H9 (cell line): ENCODE data around the gene PLIN4. TPM values are rescaled to one million over a fixed set of nuclear protein-coding genes. Genes with fewer than 3 reads are reported as not detected.

Experiments used
- DNase-seq: peaks from one replicate; pipeline ENCODE4 v3.0.0-alpha.2; 2017
- H2AFZ ChIP-seq: one replicate; pipeline ENCODE4 v1.6.1; 2013; ENCODE audit warnings: mild to moderate bottlenecking, low read length, control low read depth, moderate library complexity
- H2AK5ac ChIP-seq: 2 replicates; pipeline ENCODE4 v1.6.1; 2013; ENCODE audit warnings: low read length, control low read depth, mixed read lengths; ENCODE audit not compliant: insufficient read length
- H2BK120ac ChIP-seq: one replicate; pipeline ENCODE4 v1.6.1; 2013; ENCODE audit warnings: low read depth, mild to moderate bottlenecking, low read length, control low read depth, inconsistent platforms; ENCODE audit not compliant: poor library complexity, severe bottlenecking
- H2BK12ac ChIP-seq: 2 replicates; pipeline ENCODE4 v1.6.1; 2013; ENCODE audit warnings: low read length, control low read depth, mixed read lengths, low read depth; ENCODE audit not compliant: insufficient read length
- H2BK15ac ChIP-seq: 2 replicates; pipeline ENCODE4 v1.6.1; 2013; ENCODE audit warnings: low read depth, low read length, control low read depth
- H2BK20ac ChIP-seq: one replicate; pipeline ENCODE4 v1.6.1; 2013; ENCODE audit warnings: low read depth, mild to moderate bottlenecking, low read length, control low read depth, inconsistent platforms; ENCODE audit not compliant: poor library complexity, severe bottlenecking
- H2BK5ac ChIP-seq: 2 replicates; pipeline ENCODE4 v1.6.1; 2013; ENCODE audit warnings: low read length, control low read depth, mixed read lengths; ENCODE audit not compliant: insufficient read length
- H3K14ac ChIP-seq: 2 replicates; pipeline ENCODE4 v1.6.1; 2013; ENCODE audit warnings: low read length, control low read depth; ENCODE audit not compliant: insufficient read depth
- H3K18ac ChIP-seq: 2 replicates; pipeline ENCODE4 v1.6.1; 2013; ENCODE audit warnings: low read depth, mild to moderate bottlenecking, mixed read lengths, low read length, control low read depth; ENCODE audit not compliant: insufficient read length
- H3K23ac ChIP-seq: 2 replicates; pipeline ENCODE4 v1.6.1; 2013; ENCODE audit warnings: low read length, control low read depth, mixed read lengths, low read depth; ENCODE audit not compliant: insufficient read length
- H3K23me2 ChIP-seq: 2 replicates; pipeline ENCODE4 v1.6.1; 2013; ENCODE audit warnings: low read depth, mild to moderate bottlenecking, mixed read lengths, low read length, control low read depth; ENCODE audit not compliant: insufficient read length, poor library complexity, severe bottlenecking
- H3K27ac ChIP-seq: 2 replicates; pipeline ENCODE4 v1.5.1; 2013; ENCODE audit warnings: low read length, control low read depth, mixed read lengths, low read depth; ENCODE audit not compliant: insufficient read length
- H3K27me3 ChIP-seq: 2 replicates; pipeline ENCODE4 v1.6.1; 2013; ENCODE audit warnings: low read length, control low read depth, inconsistent platforms; ENCODE audit not compliant: insufficient read depth
- H3K4ac ChIP-seq: 2 replicates; pipeline ENCODE4 v1.6.1; 2013; ENCODE audit warnings: low read depth, mild to moderate bottlenecking, control low read depth, inconsistent platforms, low read length, moderate library complexity
- H3K4me1 ChIP-seq: 2 replicates; pipeline ENCODE4 v1.6.1; 2013; ENCODE audit warnings: low read length, control low read depth, inconsistent platforms; ENCODE audit not compliant: insufficient read depth
- H3K4me2 ChIP-seq: 2 replicates; pipeline ENCODE4 v1.6.1; 2013; ENCODE audit warnings: low read length, control low read depth, mixed read lengths; ENCODE audit not compliant: insufficient read length, insufficient read depth
- H3K56ac ChIP-seq: 2 replicates; pipeline ENCODE4 v1.6.1; 2013; ENCODE audit warnings: low read depth, mild to moderate bottlenecking, mixed read lengths, low read length, control low read depth; ENCODE audit not compliant: insufficient read length
- H3K79me1 ChIP-seq: 2 replicates; pipeline ENCODE4 v1.6.1; 2013; ENCODE audit warnings: low read depth, mild to moderate bottlenecking, moderate library complexity, low read length, control low read depth, inconsistent platforms; ENCODE audit not compliant: insufficient read depth, poor library complexity, severe bottlenecking
- H3K79me2 ChIP-seq: 2 replicates; pipeline ENCODE4 v1.6.1; 2013; ENCODE audit warnings: low read length, control low read depth, inconsistent platforms; ENCODE audit not compliant: insufficient read depth
- H3K9ac ChIP-seq: 2 replicates; pipeline ENCODE4 v1.6.1; 2013; ENCODE audit warnings: low read length, control low read depth, mixed read lengths; ENCODE audit not compliant: insufficient read length; ENCODE audit errors: extremely low read depth
- H3K9me3 ChIP-seq: one replicate; pipeline ENCODE4 v1.6.1; 2013; ENCODE audit warnings: low read depth, low read length, inconsistent platforms; ENCODE audit not compliant: control insufficient read depth
- H3T11ph ChIP-seq: one replicate; pipeline ENCODE4 v1.6.1; 2013; ENCODE audit warnings: mild to moderate bottlenecking, low read length, control low read depth, inconsistent platforms
- H4K20me1 ChIP-seq: one replicate; pipeline ENCODE4 v1.6.1; 2013; ENCODE audit not compliant: control insufficient read depth, insufficient read length, insufficient read depth
- H4K5ac ChIP-seq: 2 replicates; pipeline ENCODE4 v1.6.1; 2013; ENCODE audit warnings: low read depth, mild to moderate bottlenecking, mixed read lengths, low read length, control low read depth; ENCODE audit not compliant: insufficient read length
- H4K8ac ChIP-seq: replicated peaks from 2 replicates; pipeline ENCODE4 v1.6.1; 2013; ENCODE audit warnings: low read length, control low read depth, mixed read lengths, low read depth; ENCODE audit not compliant: insufficient read length
- H4K91ac ChIP-seq: 2 replicates; pipeline ENCODE4 v1.6.1; 2013; ENCODE audit warnings: low read depth, mild to moderate bottlenecking, moderate library complexity, mixed read lengths, low read length, control low read depth; ENCODE audit not compliant: insufficient read length
- H3K27ac Mint-ChIP-seq, 3 experiments: 2 replicates in 2 of 3; 3 replicates in 1 of 3; pipeline ENCODE4 v1.8.0; 2020 to 2021; ENCODE audit warnings: mixed read lengths in 3 of 3, mild to moderate bottlenecking in 1 of 3, moderate library complexity in 1 of 3
- H3K27me3 Mint-ChIP-seq: 2 replicates; pipeline ENCODE4 v1.8.0; 2021; ENCODE audit warnings: low read depth, mild to moderate bottlenecking, moderate library complexity, mixed read lengths
- H3K36me3 Mint-ChIP-seq, 3 experiments: 2 replicates in 2 of 3; 3 replicates in 1 of 3; pipeline ENCODE4 v1.8.0; 2020 to 2021; ENCODE audit warnings: low read depth in 3 of 3, mixed read lengths in 3 of 3; ENCODE audit not compliant: insufficient read depth in 1 of 3
- H3K4me1 Mint-ChIP-seq, 2 experiments: 2 replicates each; pipeline ENCODE4 v1.8.0; 2020; ENCODE audit warnings: mixed read lengths in 2 of 2
- H3K4me3 Mint-ChIP-seq, 2 experiments: 2 replicates in 1 of 2; 3 replicates in 1 of 2; pipeline ENCODE4 v1.8.0; 2020 to 2021; ENCODE audit warnings: mild to moderate bottlenecking in 2 of 2, mixed read lengths in 2 of 2, moderate library complexity in 1 of 2
- H3K9me3 Mint-ChIP-seq, 2 experiments: 2 replicates in 1 of 2; 3 replicates in 1 of 2; pipeline ENCODE4 v1.8.0; 2020; ENCODE audit warnings: mild to moderate bottlenecking in 2 of 2, mixed read lengths in 2 of 2, moderate library complexity in 1 of 2
- WGBS: extraction: QIAGEN DNeasy Blood & Tissue Kit; methylation state at CpG from one replicate; pipeline ENCODE4 v1.1.7; 2013; ENCODE audit warnings: missing lambda C conversion rate, low lambda C conversion rate, mixed read lengths; ENCODE audit not compliant: insufficient read length; ENCODE audit errors: extremely low coverage; 5-methylcytosine and 5-hydroxymethylcytosine counted together
- total RNA-seq: library from RNA; stranded (reverse); gene quantifications from 2 replicates; pipeline ENCODE4 v1.2.1, GENCODE V29; 2021
- TF ChIP-seq, protein P1 (sequence below): fragments of 200-600 bp; sonication (generic); conservative IDR thresholded peaks from 3 replicates; pipeline ENCODE4 v1.8.0; 2021; ENCODE audit warnings: antibody characterized with exemption, mild to moderate bottlenecking

Gene PLIN4
- total RNA-seq, 1 experiment from 2014 or later: 1.1 TPM

DNA sequence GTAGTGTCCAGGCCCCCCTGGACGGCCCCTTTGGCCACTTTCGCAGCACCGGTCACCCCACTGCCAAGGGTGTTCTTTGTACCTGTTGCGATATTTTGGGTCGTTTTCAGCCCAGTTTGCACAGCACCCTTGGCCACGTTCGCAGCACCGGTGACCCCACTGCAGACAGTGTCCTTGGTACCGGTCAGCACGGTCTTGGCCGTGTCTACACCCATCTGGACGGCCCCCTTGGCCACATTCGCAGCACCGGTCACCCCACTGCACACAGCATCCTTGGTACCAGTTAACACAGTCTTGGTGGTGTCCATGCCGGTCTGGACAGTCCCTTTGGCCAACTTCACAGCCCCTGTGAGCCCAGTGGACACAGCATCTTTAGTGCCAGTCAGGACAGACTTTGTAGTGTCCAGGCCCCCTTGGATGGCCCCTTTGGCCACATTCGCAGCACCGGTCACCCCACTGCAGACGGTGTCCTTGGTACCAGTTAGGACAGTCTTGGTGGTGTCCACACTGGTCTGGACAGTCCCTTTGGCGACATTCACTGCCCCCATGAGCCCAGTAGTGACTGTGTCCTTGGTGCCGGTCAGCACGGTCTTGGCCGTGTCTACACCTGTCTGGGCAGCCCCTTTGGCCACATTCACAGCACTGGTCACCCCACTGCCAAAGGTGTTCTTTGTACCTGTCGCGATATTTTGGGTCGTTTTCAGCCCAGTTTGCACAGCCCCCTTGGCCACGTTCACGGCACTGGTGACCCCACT is 6.8 kb downstream of the PLIN4 start:
- Histone ChIP-seq H2BK20ac (no peak overlapping the region), H2AK5ac (no peak overlapping the region), H3K79me2 (no peaks in the 10 kb centered on the region), H3K27me3 (peaks cover 3% of the 10 kb centered on the region; the same call in 1 of the 2 replicates), H2BK15ac (no peak overlapping the region), H3K9ac (no peak overlapping the region), H3K27ac (no peak overlapping the region), H3K9me3 (no peaks in the 10 kb centered on the region), H2BK5ac (no peak overlapping the region), H4K91ac (no peak overlapping the region), H3K23me2 (peaks cover 2% of the 10 kb centered on the region), H3K79me1 (no peaks in the 10 kb centered on the region), H4K8ac (no peak overlapping the region), H3K14ac (no peak overlapping the region), H4K5ac (no peak overlapping the region), H3K18ac (no peak overlapping the region), H2BK120ac (no peak overlapping the region), H3K4me2 (no peak overlapping the region), H4K20me1 (no peaks in the 10 kb centered on the region), H3K23ac (no peak overlapping the region), H2AFZ (no peak overlapping the region), H3K4me1 (no peaks in the 10 kb centered on the region), H3K56ac (no peak overlapping the region), H3T11ph (no peak overlapping the region), H2BK12ac (no peak overlapping the region), H3K4ac (no peak overlapping the region)
- WGBS: no CpG with 5 or more reads among the region's 27 CpGs
- no peaks in the 10 kb centered on the region for H3K9me3 Mint-ChIP-seq
- peaks cover 0 to 9% (median 1%) of the 10 kb centered on the region in 3 experiments; a peak in 4 of 7 replicates for H3K36me3 Mint-ChIP-seq
- no peak overlapping the region for H3K27ac Mint-ChIP-seq
- no peak for DNase-seq
- TF ChIP-seq, protein P1, sequence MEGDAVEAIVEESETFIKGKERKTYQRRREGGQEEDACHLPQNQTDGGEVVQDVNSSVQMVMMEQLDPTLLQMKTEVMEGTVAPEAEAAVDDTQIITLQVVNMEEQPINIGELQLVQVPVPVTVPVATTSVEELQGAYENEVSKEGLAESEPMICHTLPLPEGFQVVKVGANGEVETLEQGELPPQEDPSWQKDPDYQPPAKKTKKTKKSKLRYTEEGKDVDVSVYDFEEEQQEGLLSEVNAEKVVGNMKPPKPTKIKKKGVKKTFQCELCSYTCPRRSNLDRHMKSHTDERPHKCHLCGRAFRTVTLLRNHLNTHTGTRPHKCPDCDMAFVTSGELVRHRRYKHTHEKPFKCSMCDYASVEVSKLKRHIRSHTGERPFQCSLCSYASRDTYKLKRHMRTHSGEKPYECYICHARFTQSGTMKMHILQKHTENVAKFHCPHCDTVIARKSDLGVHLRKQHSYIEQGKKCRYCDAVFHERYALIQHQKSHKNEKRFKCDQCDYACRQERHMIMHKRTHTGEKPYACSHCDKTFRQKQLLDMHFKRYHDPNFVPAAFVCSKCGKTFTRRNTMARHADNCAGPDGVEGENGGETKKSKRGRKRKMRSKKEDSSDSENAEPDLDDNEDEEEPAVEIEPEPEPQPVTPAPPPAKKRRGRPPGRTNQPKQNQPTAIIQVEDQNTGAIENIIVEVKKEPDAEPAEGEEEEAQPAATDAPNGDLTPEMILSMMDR: no peak
- H3K4me1 Mint-ChIP-seq: no peaks in the 10 kb centered on the region
- peaks cover 90% of the 10 kb centered on the region for H3K27me3 Mint-ChIP-seq
- no peak overlapping the region for H3K4me3 Mint-ChIP-seq
